ENCODE measurements around the gene SLC39A12.

SLC39A12 gene

DNA sequence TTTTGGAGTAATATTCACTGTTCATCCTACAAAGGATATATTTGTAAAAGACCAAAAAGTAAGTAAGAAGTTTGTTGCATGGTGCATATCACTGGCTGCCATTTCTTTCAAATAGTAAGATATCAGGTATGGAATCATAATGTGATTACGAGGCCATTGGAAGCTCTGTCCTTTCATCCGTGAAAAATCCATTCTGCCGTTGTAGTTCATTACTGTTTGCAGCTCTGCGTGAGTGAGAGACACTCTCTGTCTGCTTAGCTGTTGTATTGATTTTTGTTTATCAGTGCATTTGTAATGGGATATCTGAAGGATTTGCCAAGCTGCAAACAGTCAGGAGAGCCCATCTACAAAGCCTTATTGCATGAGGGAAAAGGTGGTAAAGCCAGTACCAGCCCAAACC, 44.1 kb upstream of the SLC39A12 start:
- H2AFZ ChIP-seq (ENCODE audit: low read depth, low read length, severe bottlenecking): no peak overlapping the region
- H3K9me2 ChIP-seq (replicated peaks; ENCODE audit: insufficient read depth, low read length): no peaks in the 10 kb centered on the region
- no peaks in the 10 kb centered on the region for H3F3A ChIP-seq (ENCODE audit: insufficient read depth)
- H3K4me3 ChIP-seq (ENCODE audit: insufficient read depth, low read length, poor library complexity, severe bottlenecking): no peak overlapping the region
- H3K4me2 ChIP-seq (ENCODE audit: low read depth, low read length, poor library complexity, severe bottlenecking): no peak overlapping the region
- H3K27me3 ChIP-seq (ENCODE audit: low read length): no peaks in the 10 kb centered on the region
- TF ChIP-seq EZH2phosphoT487 (conservative IDR thresholded peaks at IDR 0.05; ENCODE audit: low read length) (no peak), CTCF (IDR thresholded peaks at IDR 0.05; ENCODE audit: insufficient read depth, low read length, poor library complexity, severe bottlenecking) (no peak)
- H3K9me3 ChIP-seq (ENCODE audit: insufficient read depth, low read length): no peaks in the 10 kb centered on the region
- no peak overlapping the region for H3K9ac ChIP-seq (ENCODE audit: low read length)
- H4K20me1 ChIP-seq (ENCODE audit: low read depth, low read length): no peaks in the 10 kb centered on the region
- H3K27ac ChIP-seq (ENCODE audit: low read depth, low read length): no peak overlapping the region
- H3K36me3 ChIP-seq (ENCODE audit: low read length): no peaks in the 10 kb centered on the region
- H3K79me2 ChIP-seq (ENCODE audit: insufficient read depth, low read length): no peaks in the 10 kb centered on the region

GRCh38 chr10:17910125-17910789, 41.5 kb upstream of the SLC39A12 start:
- Histone ChIP-seq H3K9me2 (replicated peaks; ENCODE audit: insufficient read depth, low read length) (no peaks in the 10 kb centered on the region), H3K9ac (ENCODE audit: low read length) (no peak overlapping the region), H4K20me1 (ENCODE audit: low read depth, low read length) (no peaks in the 10 kb centered on the region), H3K4me3 (ENCODE audit: insufficient read depth, low read length, poor library complexity, severe bottlenecking) (no peak overlapping the region), H3K36me3 (ENCODE audit: low read length) (no peaks in the 10 kb centered on the region), H3K9me3 (ENCODE audit: insufficient read depth, low read length) (no peaks in the 10 kb centered on the region), H3F3A (ENCODE audit: insufficient read depth) (no peaks in the 10 kb centered on the region), H3K4me2 (ENCODE audit: low read depth, low read length, poor library complexity, severe bottlenecking) (no peak overlapping the region), H3K79me2 (ENCODE audit: insufficient read depth, low read length) (no peaks in the 10 kb centered on the region), H2AFZ (ENCODE audit: low read depth, low read length, severe bottlenecking) (peak overlapping the region; percentile 32), H3K27me3 (ENCODE audit: low read length) (no peaks in the 10 kb centered on the region), H3K27ac (ENCODE audit: low read depth, low read length) (no peak overlapping the region)
- TF ChIP-seq CTCF (IDR thresholded peaks at IDR 0.05; ENCODE audit: insufficient read depth, low read length, poor library complexity, severe bottlenecking) (peak; percentile 73), EZH2phosphoT487 (conservative IDR thresholded peaks at IDR 0.05; ENCODE audit: low read length) (no peak)

- Histone ChIP-seq H3K27ac (ENCODE audit: low read depth, low read length) (no peak overlapping the region), H3K79me2 (ENCODE audit: insufficient read depth, low read length) (no peaks in the 10 kb centered on the region), H3K9me3 (ENCODE audit: insufficient read depth, low read length) (no peaks in the 10 kb centered on the region), H3K27me3 (ENCODE audit: low read length) (no peaks in the 10 kb centered on the region), H2AFZ (ENCODE audit: low read depth, low read length, severe bottlenecking) (no peak overlapping the region), H3K4me2 (ENCODE audit: low read depth, low read length, poor library complexity, severe bottlenecking) (no peak overlapping the region), H3K9ac (ENCODE audit: low read length) (no peak overlapping the region), H3K36me3 (ENCODE audit: low read length) (no peaks in the 10 kb centered on the region), H3F3A (ENCODE audit: insufficient read depth) (no peaks in the 10 kb centered on the region), H3K9me2 (replicated peaks; ENCODE audit: insufficient read depth, low read length) (no peaks in the 10 kb centered on the region), H4K20me1 (ENCODE audit: low read depth, low read length) (no peaks in the 10 kb centered on the region), H3K4me3 (ENCODE audit: insufficient read depth, low read length, poor library complexity, severe bottlenecking) (no peak overlapping the region)
- TF ChIP-seq EZH2phosphoT487 (conservative IDR thresholded peaks at IDR 0.05; ENCODE audit: low read length) (no peak), CTCF (IDR thresholded peaks at IDR 0.05; ENCODE audit: insufficient read depth, low read length, poor library complexity, severe bottlenecking) (no peak)
Observed at GRCh38 chr10:17912754-17913153, 39.0 kb upstream of the SLC39A12 start.

Measured in SU-DHL-6 (cell line).